ENCODE measurements around the gene MPPED2. TPM values are rescaled to one million over a fixed set of nuclear protein-coding genes. Genes with fewer than 3 reads are reported as not detected.

The MPPED2 gene
- polyA plus RNA-seq, 3 donors, result 0.29 to 0.59 (median 0.52) TPM

GRCh38 chr11:30459306-30459705, 126.8 kb downstream of the MPPED2 start:
- Histone ChIP-seq H3K27me3 (ENCODE audit: control insufficient read depth in 2 of 2, insufficient read depth in 2 of 2, low read length in 2 of 2) (no peaks in the 10 kb centered on the region), H3K79me2 (ENCODE audit: insufficient read depth, low read length) (no peaks in the 10 kb centered on the region)

GRCh38 chr11:30458541-30458940, 127.6 kb downstream of the MPPED2 start:
- Mint-ChIP-seq H3K36me3 (no peaks in the 10 kb centered on the region), H3K4me3 (no peak overlapping the region), H3K9me3 (peaks cover 0 to 3% (median 2%) of the 10 kb centered on the region in 7 donors), H3K4me1 (peaks cover 7% of the 10 kb centered on the region), H3K27me3 (ENCODE audit: low read depth in 3 of 3) (peaks cover 2 to 5% (median 2%) of the 10 kb centered on the region in 3 donors), H3K27ac (no peak overlapping the region)
- Histone ChIP-seq H3K79me2 (ENCODE audit: insufficient read depth, low read length) (no peaks in the 10 kb centered on the region), H4K20me1 (ENCODE audit: insufficient read depth, low read length) (no peaks in the 10 kb centered on the region), H3K9me3 (replicated peaks in 1 of 2; ENCODE audit: control insufficient read depth in 1 of 2, insufficient read depth in 1 of 2, low read length in 2 of 2) (no peaks in the 10 kb centered on the region), H3K4me3 (replicated peaks in 1 of 3; ENCODE audit: low read depth in 2 of 3, low read length in 3 of 3) (no peak overlapping the region), H3K4me2 (replicated peaks; ENCODE audit: extremely low read depth, low read length, poor library complexity, severe bottlenecking) (no peak overlapping the region), H3K4me1 (ENCODE audit: control insufficient read depth in 1 of 2, insufficient read depth in 2 of 2, low read length in 2 of 2) (peaks cover 6 to 13% of the 10 kb centered on the region in 2 donors), H3K27me3 (ENCODE audit: control insufficient read depth in 2 of 2, insufficient read depth in 2 of 2, low read length in 2 of 2) (no peaks in the 10 kb centered on the region), H3K36me3 (replicated peaks in 1 of 2; ENCODE audit: control insufficient read depth in 1 of 2, insufficient read depth in 2 of 2, low read length in 2 of 2) (no peaks in the 10 kb centered on the region), H3K27ac (ENCODE audit: low read depth in 1 of 2, low read length in 2 of 2) (no peak overlapping the region), H2AFZ (ENCODE audit: insufficient read depth, low read depth, low read length, poor library complexity, severe bottlenecking) (no peak overlapping the region), H3K9ac (ENCODE audit: insufficient read depth, low read length, poor library complexity, severe bottlenecking) (no peak overlapping the region)
- DNase-seq, result no peak
- intact Hi-C loops (cut with micrococcal nuclease), result no loop called here
- no CpG with 5 or more reads among the region's 3 CpGs for WGBS (ENCODE audit: insufficient coverage)
- TF ChIP-seq CTCF (IDR thresholded peaks at IDR 0.05), result no peak

More at GRCh38 chr11:30459306-30459705, 126.8 kb downstream of the MPPED2 start:
- no peak overlapping the region for H3K4me2 ChIP-seq (replicated peaks; ENCODE audit: extremely low read depth, low read length, poor library complexity, severe bottlenecking)
- Mint-ChIP-seq H3K27me3 (ENCODE audit: low read depth in 3 of 3) (peaks cover 2 to 5% (median 2%) of the 10 kb centered on the region in 3 donors), H3K9me3 (peaks cover 0 to 2% (median 0%) of the 10 kb centered on the region in 7 donors), H3K27ac (no peak overlapping the region), H3K4me1 (peaks cover 7% of the 10 kb centered on the region), H3K4me3 (no peak overlapping the region), H3K36me3 (no peaks in the 10 kb centered on the region)
- no peak for TF ChIP-seq CTCF (IDR thresholded peaks at IDR 0.05)
- intact Hi-C loops (cut with micrococcal nuclease), result no loop called here
- no peak for DNase-seq
- H3K9ac ChIP-seq (ENCODE audit: insufficient read depth, low read length, poor library complexity, severe bottlenecking), result no peak overlapping the region
- no peak overlapping the region for H3K27ac ChIP-seq (ENCODE audit: low read depth in 1 of 2, low read length in 2 of 2)
- peak overlapping the region; percentile 30 for H2AFZ ChIP-seq (ENCODE audit: insufficient read depth, low read depth, low read length, poor library complexity, severe bottlenecking)
- no peaks in the 10 kb centered on the region for H4K20me1 ChIP-seq (ENCODE audit: insufficient read depth, low read length)
- H3K9me3 ChIP-seq (replicated peaks in 1 of 2; ENCODE audit: control insufficient read depth in 1 of 2, insufficient read depth in 1 of 2, low read length in 2 of 2), result no peaks in the 10 kb centered on the region
- H3K4me1 ChIP-seq (ENCODE audit: control insufficient read depth in 1 of 2, insufficient read depth in 2 of 2, low read length in 2 of 2), result peaks cover 6 to 13% of the 10 kb centered on the region in 2 donors
- no CpG with 5 or more reads among the region's 3 CpGs for WGBS (ENCODE audit: insufficient coverage)
- no peak overlapping the region for H3K4me3 ChIP-seq (replicated peaks in 1 of 3; ENCODE audit: low read depth in 2 of 3, low read length in 3 of 3)
- no peaks in the 10 kb centered on the region for H3K36me3 ChIP-seq (replicated peaks in 1 of 2; ENCODE audit: control insufficient read depth in 1 of 2, insufficient read depth in 2 of 2, low read length in 2 of 2)

Data from CD14-positive monocyte (primary cell).